ENCODE data around the gene PIK3AP1.

Gene PIK3AP1

DNA sequence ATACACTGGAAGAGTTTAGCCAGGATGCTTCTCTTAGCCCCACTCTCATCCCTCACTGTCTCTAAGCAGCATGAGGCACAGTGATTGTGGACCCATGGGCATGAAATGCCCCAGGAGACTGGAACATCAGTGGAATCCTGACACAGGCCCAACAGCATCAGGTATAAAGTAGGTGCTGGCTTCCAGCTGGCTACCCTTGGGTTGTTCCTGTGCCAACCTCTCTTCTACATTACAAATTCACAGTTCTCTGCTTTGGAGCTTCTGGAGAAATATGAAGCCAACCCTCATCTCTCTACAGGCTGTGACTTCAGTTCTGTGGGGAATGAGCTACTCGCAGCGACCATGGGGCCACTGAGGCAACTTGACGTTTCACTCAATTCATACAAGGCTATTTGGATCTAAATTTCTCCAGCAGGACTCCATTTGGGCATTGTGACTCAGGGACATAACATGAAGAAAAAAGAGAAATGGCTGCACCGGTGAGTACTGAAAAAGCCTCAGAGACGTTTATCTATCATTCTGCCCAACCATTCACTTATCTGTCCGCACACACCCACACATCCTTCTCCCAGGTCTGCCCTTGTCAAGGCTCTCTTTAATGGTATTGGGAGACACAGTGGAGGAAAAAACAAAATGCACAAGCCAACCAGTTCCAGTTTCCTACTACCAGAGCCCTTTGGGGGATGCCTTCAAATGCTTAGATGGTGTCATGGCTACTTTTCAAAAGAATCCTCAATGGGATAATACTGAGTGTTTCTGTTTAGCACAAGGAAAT is 98.1 kb downstream of the PIK3AP1 start:
- TF ChIP-seq, protein P1, sequence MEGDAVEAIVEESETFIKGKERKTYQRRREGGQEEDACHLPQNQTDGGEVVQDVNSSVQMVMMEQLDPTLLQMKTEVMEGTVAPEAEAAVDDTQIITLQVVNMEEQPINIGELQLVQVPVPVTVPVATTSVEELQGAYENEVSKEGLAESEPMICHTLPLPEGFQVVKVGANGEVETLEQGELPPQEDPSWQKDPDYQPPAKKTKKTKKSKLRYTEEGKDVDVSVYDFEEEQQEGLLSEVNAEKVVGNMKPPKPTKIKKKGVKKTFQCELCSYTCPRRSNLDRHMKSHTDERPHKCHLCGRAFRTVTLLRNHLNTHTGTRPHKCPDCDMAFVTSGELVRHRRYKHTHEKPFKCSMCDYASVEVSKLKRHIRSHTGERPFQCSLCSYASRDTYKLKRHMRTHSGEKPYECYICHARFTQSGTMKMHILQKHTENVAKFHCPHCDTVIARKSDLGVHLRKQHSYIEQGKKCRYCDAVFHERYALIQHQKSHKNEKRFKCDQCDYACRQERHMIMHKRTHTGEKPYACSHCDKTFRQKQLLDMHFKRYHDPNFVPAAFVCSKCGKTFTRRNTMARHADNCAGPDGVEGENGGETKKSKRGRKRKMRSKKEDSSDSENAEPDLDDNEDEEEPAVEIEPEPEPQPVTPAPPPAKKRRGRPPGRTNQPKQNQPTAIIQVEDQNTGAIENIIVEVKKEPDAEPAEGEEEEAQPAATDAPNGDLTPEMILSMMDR (IDR thresholded peaks at IDR 0.05), result no peak
- Mint-ChIP-seq H3K36me3 (ENCODE audit: low read depth) (no peaks in the 10 kb centered on the region), H3K4me3 (no peak overlapping the region), H3K4me1 (peaks cover 10% of the 10 kb centered on the region), H3K27me3 (ENCODE audit: low read depth, poor library complexity) (peaks cover 7% of the 10 kb centered on the region), H3K9me3 (no peaks in the 10 kb centered on the region), H3K27ac (no peak overlapping the region)
- no peak for DNase-seq

DNA sequence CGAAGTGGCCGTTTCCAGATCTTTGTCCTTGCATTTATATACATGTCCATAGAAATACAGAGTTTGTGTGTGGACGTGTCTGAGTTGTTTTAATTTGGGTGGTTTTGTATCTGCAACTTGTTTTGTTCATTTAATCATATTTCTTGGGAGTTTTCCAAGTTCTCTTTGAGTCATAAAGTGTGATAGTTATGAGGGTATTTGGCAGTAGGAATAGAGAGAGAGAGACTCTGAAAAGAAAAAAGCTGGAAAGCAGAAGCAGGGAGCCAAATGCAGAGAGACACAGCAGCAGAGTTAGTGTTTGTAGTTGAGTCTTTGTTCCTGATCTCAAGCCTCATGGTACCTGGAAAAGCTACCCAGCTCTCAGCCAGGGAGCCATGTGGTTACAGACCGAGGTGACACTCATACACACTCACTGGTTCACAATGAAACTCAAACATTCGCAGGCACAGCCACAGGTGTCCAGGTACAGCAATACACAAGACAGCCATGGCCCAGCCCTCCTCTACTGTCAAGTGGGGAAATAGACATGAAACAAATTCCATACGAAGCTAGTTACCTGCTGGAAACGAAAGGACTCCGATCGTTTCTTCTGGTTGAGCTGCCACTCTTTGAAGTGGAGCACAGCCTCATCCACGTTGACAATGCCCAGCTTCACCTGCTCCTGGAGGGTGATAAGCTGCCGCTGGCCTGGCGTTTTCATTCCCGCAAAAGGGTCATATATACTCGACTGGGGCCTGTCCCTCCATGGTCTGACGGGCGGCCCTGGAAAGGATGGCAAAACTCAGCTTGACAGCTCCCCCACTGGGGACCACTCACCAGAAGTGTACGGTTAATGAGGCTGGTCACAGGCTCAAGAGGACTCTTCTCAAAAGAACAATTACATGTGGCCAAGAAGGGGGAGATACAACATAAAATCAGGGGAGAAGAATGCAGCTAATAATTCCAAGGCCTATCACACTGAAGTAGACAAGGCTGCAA is 100.2 kb downstream of the PIK3AP1 start:
- TF ChIP-seq, protein P1 (IDR thresholded peaks at IDR 0.05), result no peak
- Mint-ChIP-seq H3K27me3 (ENCODE audit: low read depth, poor library complexity) (peaks cover 7% of the 10 kb centered on the region), H3K36me3 (ENCODE audit: low read depth) (no peaks in the 10 kb centered on the region), H3K9me3 (no peaks in the 10 kb centered on the region), H3K27ac (no peak overlapping the region), H3K4me1 (peaks cover 16% of the 10 kb centered on the region), H3K4me3 (no peak overlapping the region)
- no peak for DNase-seq

DNA sequence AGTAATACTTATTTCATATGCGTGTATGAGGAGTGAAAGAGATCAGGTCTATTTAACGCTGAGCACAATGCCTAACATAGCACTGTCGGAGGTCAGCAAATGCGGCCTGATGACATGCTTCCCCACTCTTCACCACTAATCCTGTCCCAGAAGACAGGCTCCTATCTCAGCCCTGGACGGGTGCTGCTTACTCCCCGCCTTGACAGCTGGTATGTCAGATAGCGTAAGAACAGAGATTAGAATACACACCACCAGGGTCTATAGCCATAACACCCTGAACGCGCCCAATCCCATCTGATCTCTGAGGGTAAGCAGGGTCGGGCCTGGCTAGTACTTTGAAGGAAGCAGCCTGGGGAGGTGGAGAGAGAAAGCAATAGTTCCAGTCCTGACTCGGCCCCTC is 101.2 kb downstream of the PIK3AP1 start:
- no peak for DNase-seq
- peaks cover 7% of the 10 kb centered on the region for H3K27me3 Mint-ChIP-seq (ENCODE audit: low read depth, poor library complexity)
- H3K4me3 Mint-ChIP-seq, result no peak overlapping the region
- peaks cover 22% of the 10 kb centered on the region for H3K4me1 Mint-ChIP-seq
- H3K9me3 Mint-ChIP-seq, result no peaks in the 10 kb centered on the region
- TF ChIP-seq, protein P1 (IDR thresholded peaks at IDR 0.05), result no peak
- no peak overlapping the region for H3K27ac Mint-ChIP-seq
- no peaks in the 10 kb centered on the region for H3K36me3 Mint-ChIP-seq (ENCODE audit: low read depth)

DNA sequence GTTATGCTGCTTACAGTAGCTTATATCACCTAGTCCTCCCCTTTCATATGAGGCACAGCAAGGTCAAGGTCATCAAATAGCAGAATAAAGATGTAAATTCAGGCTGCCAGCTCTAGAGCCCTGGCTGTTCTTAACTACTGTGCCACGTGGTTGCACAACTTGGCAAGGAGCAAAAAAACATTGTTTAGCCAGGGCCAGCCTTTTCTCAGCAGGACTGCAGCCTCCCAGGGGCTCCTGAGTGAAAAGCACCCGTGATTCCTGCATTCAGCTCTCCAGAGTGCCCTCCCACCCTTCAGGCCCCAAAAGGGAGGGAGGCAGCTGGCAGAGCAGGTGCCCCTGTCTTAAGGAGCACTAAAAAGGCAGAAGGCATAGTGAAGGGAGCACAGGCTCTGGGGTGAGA is 101.7 kb downstream of the PIK3AP1 start:
- no peak overlapping the region for H3K27ac Mint-ChIP-seq
- H3K9me3 Mint-ChIP-seq, result no peaks in the 10 kb centered on the region
- peaks cover 25% of the 10 kb centered on the region for H3K4me1 Mint-ChIP-seq
- no peak for DNase-seq
- TF ChIP-seq, protein P1 (IDR thresholded peaks at IDR 0.05), result no peak
- H3K27me3 Mint-ChIP-seq (ENCODE audit: low read depth, poor library complexity), result peaks cover 7% of the 10 kb centered on the region
- no peak overlapping the region for H3K4me3 Mint-ChIP-seq
- H3K36me3 Mint-ChIP-seq (ENCODE audit: low read depth), result no peaks in the 10 kb centered on the region

DNA sequence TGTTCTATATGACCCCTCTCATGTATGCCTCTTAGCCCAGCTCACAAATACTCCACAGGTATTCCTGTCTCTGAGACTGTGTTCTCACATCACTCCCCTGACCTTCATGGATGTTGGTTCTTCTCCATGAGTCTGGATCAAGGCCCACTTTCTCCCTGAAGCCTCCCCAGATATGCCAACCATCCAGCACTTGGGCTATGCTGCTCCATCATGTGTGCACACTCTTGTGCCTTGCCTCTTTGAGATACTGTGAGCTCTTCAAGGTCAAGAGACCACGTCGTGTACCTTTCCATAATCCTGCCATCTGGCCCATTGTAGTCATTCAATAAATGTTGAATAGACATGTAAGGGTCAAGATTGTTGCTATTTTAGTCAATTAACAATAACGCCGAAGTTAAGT is 103.4 kb downstream of the PIK3AP1 start:
- no peak overlapping the region for H3K27ac Mint-ChIP-seq
- DNase-seq, result no peak
- no peaks in the 10 kb centered on the region for H3K36me3 Mint-ChIP-seq (ENCODE audit: low read depth)
- no peak overlapping the region for H3K4me3 Mint-ChIP-seq
- H3K4me1 Mint-ChIP-seq, result peaks cover 25% of the 10 kb centered on the region
- TF ChIP-seq, protein P1 (IDR thresholded peaks at IDR 0.05), result no peak
- no peaks in the 10 kb centered on the region for H3K9me3 Mint-ChIP-seq
- peaks cover 7% of the 10 kb centered on the region for H3K27me3 Mint-ChIP-seq (ENCODE audit: low read depth, poor library complexity)

Measured in nephron progenitor cell (in vitro differentiated cells).